Measurements from ENCODE around the gene SHOX.

- TF ChIP-seq CTCF (optimal IDR thresholded peaks at IDR 0.05 in 1 of 3, IDR thresholded peaks at IDR 0.05 in 1 of 3, conservative IDR thresholded peaks at IDR 0.05 in 1 of 3; ENCODE audit: extremely low read depth in 1 of 3, insufficient read depth in 2 of 3, low read length in 3 of 3) (no peak), EZH2 (IDR thresholded peaks at IDR 0.05; ENCODE audit: low read length) (no peak)
These were observed 3.7 kb upstream of the SHOX start for GRCh38 chrX:626745-627509.

All from keratinocyte (primary cell).